ENCODE results near the gene YTHDF1.

Gene YTHDF1

DNA sequence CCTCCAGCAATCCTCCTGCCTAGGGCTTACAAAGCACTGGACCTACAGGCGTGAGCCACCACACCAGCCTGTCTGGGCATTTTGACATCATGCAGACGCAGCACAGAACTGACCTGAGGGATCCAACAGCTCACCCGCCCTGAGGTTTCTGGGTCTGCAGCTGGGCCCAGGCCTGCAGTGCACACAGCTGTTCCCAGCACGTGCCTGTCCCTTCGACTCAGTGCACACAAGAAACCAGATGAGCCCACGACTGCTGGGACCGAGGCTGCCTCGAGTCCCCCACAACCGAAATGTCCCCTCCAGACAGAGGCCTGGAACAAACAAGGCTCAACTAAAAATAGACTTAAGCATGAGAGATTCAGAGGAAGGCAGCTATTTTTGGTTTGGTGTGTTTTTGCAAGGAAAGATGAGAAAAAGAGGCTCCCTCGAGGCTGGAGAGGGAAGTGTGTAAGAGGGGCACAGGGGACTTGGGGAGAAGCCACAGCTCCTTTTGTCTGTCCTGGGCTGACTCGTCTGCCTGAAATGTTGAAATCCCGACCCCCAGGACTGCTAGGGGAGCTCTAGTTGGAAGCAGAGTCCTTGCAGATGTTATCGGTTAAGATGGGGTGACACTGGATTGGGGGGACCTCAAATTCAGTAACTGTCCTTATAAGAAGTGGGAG is 66.3 kb downstream of the YTHDF1 start:
- TF ChIP-seq, protein P1, sequence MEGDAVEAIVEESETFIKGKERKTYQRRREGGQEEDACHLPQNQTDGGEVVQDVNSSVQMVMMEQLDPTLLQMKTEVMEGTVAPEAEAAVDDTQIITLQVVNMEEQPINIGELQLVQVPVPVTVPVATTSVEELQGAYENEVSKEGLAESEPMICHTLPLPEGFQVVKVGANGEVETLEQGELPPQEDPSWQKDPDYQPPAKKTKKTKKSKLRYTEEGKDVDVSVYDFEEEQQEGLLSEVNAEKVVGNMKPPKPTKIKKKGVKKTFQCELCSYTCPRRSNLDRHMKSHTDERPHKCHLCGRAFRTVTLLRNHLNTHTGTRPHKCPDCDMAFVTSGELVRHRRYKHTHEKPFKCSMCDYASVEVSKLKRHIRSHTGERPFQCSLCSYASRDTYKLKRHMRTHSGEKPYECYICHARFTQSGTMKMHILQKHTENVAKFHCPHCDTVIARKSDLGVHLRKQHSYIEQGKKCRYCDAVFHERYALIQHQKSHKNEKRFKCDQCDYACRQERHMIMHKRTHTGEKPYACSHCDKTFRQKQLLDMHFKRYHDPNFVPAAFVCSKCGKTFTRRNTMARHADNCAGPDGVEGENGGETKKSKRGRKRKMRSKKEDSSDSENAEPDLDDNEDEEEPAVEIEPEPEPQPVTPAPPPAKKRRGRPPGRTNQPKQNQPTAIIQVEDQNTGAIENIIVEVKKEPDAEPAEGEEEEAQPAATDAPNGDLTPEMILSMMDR (IDR thresholded peaks at IDR 0.05): no peak
- no peak overlapping the region for H2AFZ ChIP-seq
- H3K27me3 ChIP-seq (ENCODE audit: control insufficient read depth, insufficient read depth, low read length): peaks cover 7% of the 10 kb centered on the region
- no peak overlapping the region for H3K9ac ChIP-seq
- H3K36me3 ChIP-seq (ENCODE audit: control insufficient read depth, insufficient read depth, low read length): no peaks in the 10 kb centered on the region
- no peak overlapping the region for H3K27ac ChIP-seq
- no peaks in the 10 kb centered on the region for H3K4me1 ChIP-seq
- H3K4me3 ChIP-seq (ENCODE audit: low read depth, low read length): no peak overlapping the region
- no peaks in the 10 kb centered on the region for H3K79me2 ChIP-seq
- no peak overlapping the region for H3K4me2 ChIP-seq (ENCODE audit: low read length)
- no peaks in the 10 kb centered on the region for H3K9me3 ChIP-seq (ENCODE audit: control insufficient read depth, low read length)

DNA sequence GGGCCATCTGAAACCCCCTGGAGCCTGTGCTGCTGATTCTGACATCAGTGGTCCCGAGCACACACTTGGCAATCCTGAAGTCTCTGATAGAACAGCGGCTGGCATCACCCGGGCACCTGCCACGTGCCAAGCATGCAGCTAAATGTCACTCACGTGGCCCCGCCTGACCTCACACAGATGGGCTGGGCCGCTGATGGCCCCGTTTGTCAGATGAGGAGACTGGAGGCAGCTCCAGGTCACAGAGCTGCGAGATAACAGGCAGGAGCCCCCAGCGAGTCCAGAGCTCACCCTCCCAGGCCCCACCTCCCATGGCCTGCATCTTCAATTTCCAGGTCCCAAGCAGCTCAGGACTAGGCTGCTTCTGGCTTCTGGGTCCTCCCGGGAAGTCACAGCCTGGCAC is 67.2 kb downstream of the YTHDF1 start:
- Histone ChIP-seq H2AFZ (no peak overlapping the region), H3K27ac (no peak overlapping the region), H3K9ac (no peak overlapping the region), H3K27me3 (ENCODE audit: control insufficient read depth, insufficient read depth, low read length) (peaks cover 7% of the 10 kb centered on the region), H3K4me1 (no peaks in the 10 kb centered on the region), H3K9me3 (ENCODE audit: control insufficient read depth, low read length) (no peaks in the 10 kb centered on the region), H3K4me3 (ENCODE audit: low read depth, low read length) (no peak overlapping the region), H3K36me3 (ENCODE audit: control insufficient read depth, insufficient read depth, low read length) (no peaks in the 10 kb centered on the region), H3K79me2 (no peaks in the 10 kb centered on the region), H3K4me2 (ENCODE audit: low read length) (no peak overlapping the region)
- TF ChIP-seq, protein P1 (IDR thresholded peaks at IDR 0.05): no peak

DNA sequence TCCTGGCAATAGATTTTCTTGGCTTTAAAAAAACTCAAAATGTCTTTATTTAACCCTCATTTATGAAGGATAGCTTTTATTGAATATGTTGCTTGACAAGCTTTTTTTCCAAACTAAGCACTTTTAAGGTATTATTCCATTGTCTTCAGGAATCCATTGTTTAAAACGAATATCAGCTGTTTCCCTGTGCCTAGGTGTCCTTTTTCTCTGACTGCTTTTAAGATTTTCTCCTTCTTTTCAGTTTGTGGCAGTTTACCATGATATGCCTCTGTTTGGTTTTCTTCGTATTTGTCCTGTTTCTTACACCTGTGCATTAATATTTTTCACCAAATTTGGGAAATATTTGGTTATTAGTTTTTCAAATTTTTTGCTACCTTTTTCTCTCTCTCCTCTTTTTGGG is 68.4 kb downstream of the YTHDF1 start:
- TF ChIP-seq, protein P1 (IDR thresholded peaks at IDR 0.05): no peak
- Histone ChIP-seq H2AFZ (no peak overlapping the region), H3K9ac (no peak overlapping the region), H3K27ac (no peak overlapping the region), H3K4me3 (ENCODE audit: low read depth, low read length) (no peak overlapping the region), H3K27me3 (ENCODE audit: control insufficient read depth, insufficient read depth, low read length) (peaks cover 7% of the 10 kb centered on the region), H3K9me3 (ENCODE audit: control insufficient read depth, low read length) (no peaks in the 10 kb centered on the region), H3K4me1 (no peaks in the 10 kb centered on the region), H3K36me3 (ENCODE audit: control insufficient read depth, insufficient read depth, low read length) (no peaks in the 10 kb centered on the region), H3K4me2 (ENCODE audit: low read length) (no peak overlapping the region), H3K79me2 (no peaks in the 10 kb centered on the region)
